ENCODE data around the gene JARID2. TPM values are rescaled to one million over a fixed set of nuclear protein-coding genes. Genes with fewer than 3 reads are reported as not detected.
"Not testable (repeated sequence)": the region's sequence is repeated elsewhere in the genome, so short reads cannot be mapped to it uniquely, and the experiment has no call there.

The JARID2 gene
- total RNA-seq, 2 experiments from 2014 or later: 27.5 to 27.6 TPM

DNA sequence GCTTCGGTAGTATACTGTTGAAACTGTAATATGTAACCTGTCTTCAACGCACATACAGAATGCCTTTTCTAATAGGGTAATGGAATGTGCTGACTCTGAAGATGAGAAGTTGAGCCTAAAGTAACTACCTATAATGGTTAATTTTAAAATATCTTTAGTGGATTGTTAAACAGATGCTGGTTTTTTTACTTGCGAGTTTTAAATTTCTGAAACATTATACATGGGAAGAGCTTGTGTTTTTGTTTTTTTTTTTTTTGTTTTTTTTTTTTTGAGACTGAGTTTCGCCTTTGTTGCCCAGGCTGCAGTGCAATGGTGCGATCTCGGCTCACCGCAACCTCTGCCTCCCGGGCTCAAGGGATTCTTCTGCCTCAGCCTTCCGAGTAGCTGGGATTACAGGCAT lies 166.9 kb downstream of the JARID2 start:
- peaks cover 69% of the 10 kb centered on the region for H3K36me3 Mint-ChIP-seq (ENCODE audit: low read depth)
- ChIA-PET POLR2A (interaction anchor here (0.6 kb wide), 1 partner anchor 73 kb away, joined by 4 read pairs; no protein-coding TSS in a partner anchor), CTCF (interaction anchor here (0.8 to 2.8 kb wide), 3 partner anchors 10 to 13 kb away, joined by 3 to 8 read pairs (median 4); no protein-coding TSS in a partner anchor)
- H3K9me3 Mint-ChIP-seq: peaks cover 5% of the 10 kb centered on the region
- H3K4me1 Mint-ChIP-seq: peaks cover 74% of the 10 kb centered on the region
- H3K4me3 Mint-ChIP-seq: no peak overlapping the region
- H3K27ac Mint-ChIP-seq: peak overlapping the region; percentile 13
- no peaks in the 10 kb centered on the region for H3K27me3 Mint-ChIP-seq
- DNase-seq: no peak

DNA sequence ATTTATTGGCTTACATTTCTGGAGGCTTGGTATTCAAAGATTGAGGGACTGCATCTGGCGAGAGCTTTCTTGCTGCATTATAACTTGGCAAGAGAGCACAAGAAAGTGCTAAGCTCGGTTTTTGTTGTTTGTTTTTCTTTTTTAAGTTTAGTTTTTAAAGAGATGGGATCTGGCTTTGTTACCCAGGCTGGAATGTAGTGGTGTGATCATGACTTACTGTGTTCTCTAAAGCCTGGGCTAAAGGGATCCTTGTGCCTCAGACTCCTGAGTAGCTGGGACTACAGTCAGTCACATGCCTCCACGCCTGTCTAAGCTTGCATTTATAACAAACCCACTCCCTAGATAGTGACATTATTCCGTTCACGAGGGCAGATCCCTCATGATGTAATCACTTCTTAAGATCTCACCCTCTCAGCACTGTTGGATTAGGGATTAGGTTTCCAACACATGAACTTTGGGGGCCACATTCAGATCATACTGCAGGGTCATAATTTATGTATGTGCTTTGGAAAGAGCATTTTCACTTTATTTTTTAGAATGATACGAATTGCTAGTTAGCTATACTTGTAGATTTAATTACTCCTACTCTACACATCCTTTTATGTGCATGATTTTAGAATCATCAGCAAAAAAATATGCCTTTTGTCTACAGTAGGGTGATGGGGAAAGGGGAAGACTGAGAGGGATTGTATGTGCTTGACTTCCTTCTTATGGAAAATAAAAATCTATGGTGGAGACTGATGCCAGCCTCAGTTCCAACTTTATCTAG lies 167.8 kb downstream of the JARID2 start:
- Mint-ChIP-seq H3K4me1 (peaks cover 72% of the 10 kb centered on the region), H3K4me3 (no peak overlapping the region), H3K9me3 (peaks cover 10% of the 10 kb centered on the region), H3K27me3 (no peaks in the 10 kb centered on the region), H3K36me3 (ENCODE audit: low read depth) (peaks cover 75% of the 10 kb centered on the region), H3K27ac (no peak overlapping the region)
- no peak for DNase-seq
- ChIA-PET POLR2A (interaction anchor here (0.6 kb wide), 1 partner anchor 74 kb away, joined by 4 read pairs; no protein-coding TSS in a partner anchor), CTCF (interaction anchor here (0.8 to 2.8 kb wide), 3 partner anchors 9 to 14 kb away, joined by 3 to 8 read pairs (median 4); no protein-coding TSS in a partner anchor)

DNA sequence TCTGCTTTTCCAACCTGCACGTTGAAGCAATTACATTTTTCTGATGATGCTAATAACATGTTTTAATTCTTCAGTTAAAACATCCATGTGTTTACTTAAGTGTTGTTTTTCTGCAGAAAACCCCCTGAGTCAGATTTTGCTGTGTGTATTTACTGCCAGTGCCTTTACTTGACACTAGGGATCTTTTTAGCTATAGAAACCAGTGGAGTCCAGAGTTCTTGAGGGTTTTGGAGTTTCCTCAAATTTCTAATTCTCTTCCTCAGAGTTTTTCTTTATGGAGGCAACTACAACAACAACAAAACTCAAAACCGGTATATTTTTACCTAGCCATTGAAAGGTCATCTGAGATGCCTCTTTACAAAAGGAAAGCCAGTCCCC lies 168.4 kb downstream of the JARID2 start:
- Mint-ChIP-seq H3K27ac (no peak overlapping the region), H3K9me3 (peaks cover 13% of the 10 kb centered on the region), H3K36me3 (ENCODE audit: low read depth) (peaks cover 79% of the 10 kb centered on the region), H3K4me1 (peaks cover 68% of the 10 kb centered on the region), H3K4me3 (no peak overlapping the region), H3K27me3 (no peaks in the 10 kb centered on the region)
- no peak for DNase-seq
- ChIA-PET POLR2A (no interaction called here), CTCF (interaction anchor here (2.8 kb wide), 1 partner anchor 13 kb away, joined by 8 read pairs; no protein-coding TSS in a partner anchor)

DNA sequence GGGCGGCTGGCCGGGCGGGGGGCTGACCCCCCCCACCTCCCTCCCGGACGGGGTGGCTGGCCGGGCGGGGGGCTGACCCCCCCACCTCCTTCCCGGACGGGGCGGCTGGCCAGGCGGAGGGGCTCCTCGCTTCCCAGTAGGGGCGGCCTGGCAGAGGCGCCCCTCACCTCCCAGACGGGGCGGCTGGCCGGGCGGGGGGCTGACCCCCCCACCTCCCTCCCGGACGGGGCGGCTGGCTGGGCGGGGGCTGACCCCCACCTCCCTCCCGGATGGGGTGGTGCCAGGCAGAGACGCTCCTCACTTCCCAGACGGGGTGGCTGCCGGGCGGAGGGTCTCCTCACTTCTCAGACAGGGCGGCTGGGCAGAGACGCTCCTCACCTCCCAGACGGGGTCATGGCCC lies 169.8 kb downstream of the JARID2 start:
- DNase-seq, CTCF ChIA-PET, H3K4me3 Mint-ChIP-seq, H3K27me3 Mint-ChIP-seq, H3K27ac Mint-ChIP-seq, POLR2A ChIA-PET: not testable (repeated sequence)
- H3K4me1 Mint-ChIP-seq: peaks cover 59% of the 10 kb centered on the region
- peaks cover 22% of the 10 kb centered on the region for H3K9me3 Mint-ChIP-seq
- peaks cover 86% of the 10 kb centered on the region for H3K36me3 Mint-ChIP-seq (ENCODE audit: low read depth)

DNA sequence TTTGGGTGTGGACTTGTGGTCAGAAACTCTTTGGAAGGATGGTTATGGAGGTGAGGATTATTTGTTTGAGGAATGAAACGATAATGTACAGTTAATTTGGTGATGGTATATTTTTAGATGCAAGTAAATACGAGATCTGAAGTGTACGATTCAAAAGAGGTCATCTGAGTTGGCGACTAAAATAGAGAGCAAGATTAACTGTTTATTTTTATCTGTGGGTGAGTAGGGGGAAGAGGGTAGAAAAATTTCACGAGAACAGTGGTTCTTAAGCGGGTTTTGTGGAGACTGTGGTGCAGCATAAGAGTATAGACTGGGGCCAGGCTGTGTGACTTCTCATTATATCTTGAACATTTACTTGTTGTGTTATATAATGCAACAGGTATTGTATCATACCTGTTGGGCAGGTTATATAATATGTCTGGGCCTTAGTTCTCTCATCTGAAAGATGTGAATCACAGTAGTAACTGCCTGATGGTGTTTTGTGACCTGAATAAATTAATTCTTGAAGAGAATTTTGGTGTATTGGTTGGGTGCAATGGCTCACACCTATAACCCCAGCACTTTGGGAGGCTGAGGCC lies 171.2 kb downstream of the JARID2 start:
- no peaks in the 10 kb centered on the region for H3K27me3 Mint-ChIP-seq
- peaks cover 77% of the 10 kb centered on the region for H3K36me3 Mint-ChIP-seq (ENCODE audit: low read depth)
- no peak overlapping the region for H3K4me3 Mint-ChIP-seq
- CTCF ChIA-PET: no interaction called here
- no peak for DNase-seq
- H3K9me3 Mint-ChIP-seq: peaks cover 23% of the 10 kb centered on the region
- POLR2A ChIA-PET: no interaction called here
- peak overlapping the region; percentile 55 for H3K27ac Mint-ChIP-seq
- peaks cover 59% of the 10 kb centered on the region for H3K4me1 Mint-ChIP-seq

DNA sequence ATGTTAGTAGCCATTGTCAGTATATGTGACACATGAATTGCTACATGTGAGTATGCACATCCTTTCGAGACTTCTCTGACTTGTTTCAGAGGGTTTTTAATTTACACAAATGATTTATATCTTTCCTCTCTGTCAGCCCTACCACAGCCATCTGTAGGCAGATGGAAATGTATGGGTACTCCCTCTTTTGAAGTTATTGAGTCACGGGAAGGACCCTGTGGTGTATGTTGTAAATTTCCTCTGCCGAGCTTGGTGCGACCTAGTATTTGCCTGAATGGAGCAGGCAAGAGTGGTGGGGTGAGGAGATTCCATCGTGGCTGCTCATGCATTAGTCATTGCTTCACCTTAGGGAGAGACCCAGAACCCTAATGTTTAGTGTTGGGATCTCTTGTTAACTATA lies 171.9 kb downstream of the JARID2 start:
- H3K4me3 Mint-ChIP-seq: no peak overlapping the region
- no peak for DNase-seq
- CTCF ChIA-PET: interaction anchor here (0.6 kb wide), 1 partner anchor 165 kb away, joined by 3 read pairs; no protein-coding TSS in a partner anchor
- POLR2A ChIA-PET: no interaction called here
- peaks cover 77% of the 10 kb centered on the region for H3K36me3 Mint-ChIP-seq (ENCODE audit: low read depth)
- H3K27me3 Mint-ChIP-seq: no peaks in the 10 kb centered on the region
- H3K27ac Mint-ChIP-seq: peak overlapping the region; percentile 31
- peaks cover 59% of the 10 kb centered on the region for H3K4me1 Mint-ChIP-seq
- peaks cover 23% of the 10 kb centered on the region for H3K9me3 Mint-ChIP-seq

DNA sequence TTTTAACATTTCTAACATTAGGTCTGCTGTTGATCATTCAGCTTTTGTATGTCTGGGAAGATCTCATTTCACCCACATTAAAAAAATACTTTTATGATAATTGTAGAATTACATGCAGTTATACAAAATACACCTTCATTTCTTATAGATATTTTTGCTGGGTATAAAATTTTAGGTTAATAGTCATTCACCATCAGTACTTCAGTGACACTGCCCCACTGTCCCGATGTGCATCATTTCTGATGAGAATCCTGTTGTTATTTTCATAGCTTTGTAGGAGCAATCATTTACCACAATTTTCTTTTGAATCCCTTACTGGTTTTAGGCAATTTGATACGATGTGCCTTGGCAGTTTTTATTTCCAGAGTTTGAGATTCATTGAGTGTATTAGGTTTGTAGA lies 173.6 kb downstream of the JARID2 start:
- Mint-ChIP-seq H3K36me3 (ENCODE audit: low read depth) (peaks cover 75% of the 10 kb centered on the region), H3K27ac (no peak overlapping the region), H3K4me1 (peaks cover 59% of the 10 kb centered on the region), H3K9me3 (peaks cover 23% of the 10 kb centered on the region), H3K4me3 (no peak overlapping the region), H3K27me3 (no peaks in the 10 kb centered on the region)
- DNase-seq: no peak
- CTCF ChIA-PET: interaction anchor here (1.1 to 1.9 kb wide), 2 partner anchors 9 to 16 kb away, joined by 3 to 5 read pairs; no protein-coding TSS in a partner anchor
- POLR2A ChIA-PET: no interaction called here

DNA sequence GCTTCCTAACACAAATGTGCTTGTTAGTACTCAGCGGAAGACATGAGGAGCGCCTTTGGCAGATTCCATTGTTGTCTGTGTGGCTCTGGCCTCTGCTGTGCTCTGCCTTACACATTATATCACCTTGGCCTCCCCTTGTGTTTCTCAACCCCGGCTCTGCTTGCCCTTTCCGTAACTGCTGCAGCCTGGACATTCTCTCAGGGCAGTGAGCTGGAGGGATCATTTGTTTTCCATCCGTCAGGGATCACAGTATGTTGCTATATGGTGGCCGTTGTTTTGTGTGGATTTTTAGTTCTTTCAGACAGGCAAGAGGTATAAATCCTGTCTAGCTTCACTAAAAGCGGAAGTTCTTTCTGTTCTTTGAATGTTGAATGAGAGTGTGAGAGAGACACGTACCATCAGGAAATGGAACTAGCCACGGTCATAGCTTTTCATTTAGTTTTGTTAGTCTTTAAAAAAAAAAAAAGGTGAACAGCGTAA lies 175.1 kb downstream of the JARID2 start:
- H3K36me3 Mint-ChIP-seq (ENCODE audit: low read depth): peaks cover 77% of the 10 kb centered on the region
- peak overlapping the region; percentile 90 for H3K27ac Mint-ChIP-seq
- ChIA-PET CTCF (interaction anchor here (0.7 to 1.9 kb wide), 9 partner anchors 10 to 718 kb away, joined by 3 to 9 read pairs (median 4); no protein-coding TSS in a partner anchor), POLR2A (interaction anchor here (0.6 kb wide), 2 partner anchors 9 to 14 kb away, joined by 3 to 9 read pairs; no protein-coding TSS in a partner anchor)
- no peaks in the 10 kb centered on the region for H3K27me3 Mint-ChIP-seq
- DNase-seq: no peak
- peaks cover 72% of the 10 kb centered on the region for H3K4me1 Mint-ChIP-seq
- H3K4me3 Mint-ChIP-seq: peak overlapping the region; percentile 40
- H3K9me3 Mint-ChIP-seq: peaks cover 23% of the 10 kb centered on the region

DNA sequence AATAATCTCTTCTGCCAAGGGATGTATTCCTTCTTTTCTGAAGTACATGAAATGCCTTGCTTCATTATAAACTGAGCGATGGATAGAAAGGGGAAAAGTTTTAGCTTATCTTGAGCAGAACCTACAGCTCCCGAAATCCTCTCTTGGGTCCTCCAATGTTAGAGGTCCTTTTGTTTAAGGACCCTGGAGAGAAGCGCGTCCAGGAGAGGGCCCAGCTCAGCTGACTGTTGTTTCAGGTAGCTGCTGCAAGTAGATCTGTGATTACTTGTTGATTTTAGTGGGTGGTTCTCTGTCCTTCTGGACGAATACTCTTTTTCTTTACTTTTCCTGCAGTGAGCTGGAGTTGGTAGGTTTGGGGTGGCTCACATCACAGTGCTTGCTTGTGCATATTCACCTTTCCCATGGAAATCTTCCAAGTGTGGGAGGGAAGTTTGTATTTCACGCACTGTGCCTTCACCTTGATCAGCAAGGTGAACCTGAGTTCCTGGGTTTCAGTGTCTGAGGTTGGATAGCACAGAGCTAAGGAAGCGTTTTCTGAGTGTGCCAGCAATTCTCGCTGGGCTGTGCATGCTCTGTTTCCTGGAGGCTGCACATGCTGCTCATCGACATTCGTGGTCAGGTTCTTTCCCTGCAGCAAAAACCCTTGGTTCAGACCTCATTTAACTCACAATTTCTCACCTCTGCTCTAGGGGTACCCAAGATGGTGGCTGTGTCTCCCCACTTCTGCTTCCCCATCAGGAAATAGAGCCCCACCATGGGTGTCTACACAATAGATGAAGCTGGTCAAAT lies 176.3 kb downstream of the JARID2 start:
- Mint-ChIP-seq H3K9me3 (peaks cover 18% of the 10 kb centered on the region), H3K27me3 (no peaks in the 10 kb centered on the region), H3K36me3 (ENCODE audit: low read depth) (peaks cover 73% of the 10 kb centered on the region), H3K4me1 (peaks cover 78% of the 10 kb centered on the region), H3K27ac (peak overlapping the region; percentile 90), H3K4me3 (peak overlapping the region; percentile 43)
- ChIA-PET CTCF (interaction anchor here (0.6 to 1.8 kb wide), 8 partner anchors 9 to 41 kb away, joined by 3 to 9 read pairs (median 4); no protein-coding TSS in a partner anchor), POLR2A (interaction anchor here (0.8 kb wide), 1 partner anchor 19 kb away, joined by 3 read pairs; no protein-coding TSS in a partner anchor)
- DNase-seq: peak; percentile 51

DNA sequence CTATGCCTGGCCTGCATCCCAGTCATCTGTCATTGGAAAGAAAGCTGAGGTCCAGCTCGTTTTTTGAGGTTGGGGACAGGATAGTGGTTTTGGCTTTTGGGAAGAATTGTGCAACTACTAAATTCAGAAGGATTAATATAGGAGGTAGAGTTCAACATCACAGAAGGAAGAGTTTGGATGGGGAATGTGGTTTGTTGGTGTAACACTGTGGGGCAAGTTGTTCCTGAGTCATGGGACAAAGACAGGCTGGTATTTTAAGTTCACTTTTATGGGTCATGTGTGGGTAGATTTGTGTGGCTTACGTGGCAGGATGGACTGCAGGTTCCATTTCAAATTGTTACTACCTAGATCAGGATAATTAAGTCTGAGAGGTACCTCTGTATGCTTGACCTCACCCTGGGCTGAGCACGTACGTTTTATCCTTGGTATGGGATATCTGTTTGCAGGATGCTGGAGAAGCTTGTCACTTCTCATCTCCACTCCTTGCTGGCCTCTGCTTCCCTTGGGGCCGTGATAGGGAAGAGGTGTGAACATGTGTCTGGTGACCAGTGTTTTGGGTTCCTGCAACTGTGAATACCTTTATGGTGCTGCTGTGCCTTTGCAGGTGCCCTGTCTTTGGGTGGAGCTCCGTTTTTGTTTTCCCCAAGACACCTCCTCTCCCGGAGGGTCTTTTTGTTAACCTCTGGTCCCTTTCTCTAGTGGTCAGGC lies 177.6 kb downstream of the JARID2 start:
- no peak for DNase-seq
- Mint-ChIP-seq H3K27me3 (no peaks in the 10 kb centered on the region), H3K27ac (peak overlapping the region; percentile 60), H3K4me3 (no peak overlapping the region), H3K9me3 (peaks cover 15% of the 10 kb centered on the region), H3K4me1 (peaks cover 82% of the 10 kb centered on the region), H3K36me3 (ENCODE audit: low read depth) (peaks cover 67% of the 10 kb centered on the region)
- ChIA-PET CTCF (interaction anchor here (0.9 kb wide), 1 partner anchor 10 kb away, joined by 3 read pairs; no protein-coding TSS in a partner anchor), POLR2A (no interaction called here)

DNA sequence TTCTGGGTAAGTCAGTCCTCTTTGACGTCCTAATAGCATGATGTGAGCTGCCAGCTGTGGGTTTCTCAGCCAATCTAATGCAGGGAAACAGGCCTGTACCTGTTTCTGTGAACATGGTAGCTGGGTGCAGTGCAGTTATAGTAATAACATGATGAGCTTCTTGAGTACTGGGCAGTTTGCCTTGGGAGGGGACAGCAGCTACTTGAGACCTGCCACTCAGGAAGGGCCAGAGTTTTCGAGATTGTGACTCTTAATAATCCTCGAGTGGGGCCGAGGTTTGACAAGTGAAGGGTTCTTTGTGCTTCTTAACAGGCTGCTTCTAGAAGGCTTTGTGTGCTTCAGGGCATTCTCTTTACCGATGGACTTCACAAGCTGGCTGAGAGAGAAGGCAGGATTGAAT lies 180.1 kb downstream of the JARID2 start:
- H3K9me3 Mint-ChIP-seq: no peaks in the 10 kb centered on the region
- H3K27ac Mint-ChIP-seq: no peak overlapping the region
- CTCF ChIA-PET: interaction anchor here (1.1 kb wide), 2 partner anchors 9 to 15 kb away, joined by 4 read pairs; no protein-coding TSS in a partner anchor
- H3K4me1 Mint-ChIP-seq: peaks cover 92% of the 10 kb centered on the region
- H3K27me3 Mint-ChIP-seq: no peaks in the 10 kb centered on the region
- DNase-seq: no peak
- H3K36me3 Mint-ChIP-seq (ENCODE audit: low read depth): peaks cover 50% of the 10 kb centered on the region
- no peak overlapping the region for H3K4me3 Mint-ChIP-seq
- POLR2A ChIA-PET: no interaction called here

DNA sequence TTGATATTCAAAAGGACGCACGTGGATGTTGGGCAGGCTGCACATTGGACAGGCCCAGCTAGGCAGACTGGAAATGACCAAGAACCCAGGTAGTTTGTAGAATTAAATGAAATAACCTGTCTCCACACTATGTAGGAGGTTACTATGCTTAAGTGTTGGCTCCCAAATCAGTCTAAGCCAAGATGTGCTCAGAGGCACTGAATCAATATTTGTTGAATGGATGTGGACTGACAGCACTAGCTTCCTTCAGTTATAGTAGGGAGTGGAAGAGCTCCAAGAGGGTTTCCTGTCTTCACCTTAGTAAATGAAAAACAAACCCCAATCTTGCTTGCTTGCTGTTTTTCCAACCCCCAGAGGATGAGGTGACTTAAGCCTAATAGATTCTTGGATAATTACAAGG lies 180.5 kb downstream of the JARID2 start:
- DNase-seq: no peak
- POLR2A ChIA-PET: no interaction called here
- CTCF ChIA-PET: interaction anchor here (1.1 kb wide), 2 partner anchors 9 to 14 kb away, joined by 4 read pairs; no protein-coding TSS in a partner anchor
- Mint-ChIP-seq H3K36me3 (ENCODE audit: low read depth) (peaks cover 48% of the 10 kb centered on the region), H3K4me3 (no peak overlapping the region), H3K27me3 (no peaks in the 10 kb centered on the region), H3K4me1 (peaks cover 92% of the 10 kb centered on the region), H3K9me3 (no peaks in the 10 kb centered on the region), H3K27ac (no peak overlapping the region)

Measured in activated CD4-positive, alpha-beta T cell treated with anti-CD3 and anti-CD28 coated beads, Interleukin-2, amount 10 ng/mL, durations not matched to agents 7 days and 5 days (primary cell).